Right atrium auricular region (tissue), 2 donors: Measurements from ENCODE around the gene FOXP1. TPM values are rescaled to one million over a fixed set of nuclear protein-coding genes. Genes with fewer than 3 reads are reported as not detected.

Experiments
- DNase-seq: peaks from one replicate; pipeline ENCODE4 v3.0.0-alpha.2; 2019; ENCODE audit warnings: low spot score
- H3K27ac ChIP-seq, 2 donors: fragments of 200-600 bp; sonication (generic); 1 replicate in 1 of 2; 2 replicates in 1 of 2; pipeline ENCODE4 v1.5.1; 2016 to 2019
- H3K27me3 ChIP-seq, 2 donors: fragments of 200-600 bp; sonication (generic); one replicate each; pipeline versions ENCODE4 v1.5.1 to v1.6.0; 2017 to 2019
- H3K36me3 ChIP-seq: fragments of 200-600 bp; sonication (generic); one replicate; pipeline ENCODE4 v1.5.1; 2016
- H3K4me1 ChIP-seq, 2 donors: fragments of 200-600 bp; sonication (generic); one replicate each; pipeline versions ENCODE4 v1.5.1 to v1.6.0; 2017 to 2019
- H3K4me3 ChIP-seq, 2 donors: fragments of 200-600 bp; sonication (generic); 1 replicate in 1 of 2; 2 replicates in 1 of 2; pipeline ENCODE4 v1.5.1; 2017 to 2019; ENCODE audit warnings: mild to moderate bottlenecking in 1 of 2, moderate library complexity in 1 of 2
- H3K9me3 ChIP-seq, 2 donors: fragments of 200-600 bp; sonication (generic); one replicate each; pipeline ENCODE4 v1.5.1; 2019
- total RNA-seq, 2 donors: library from RNA; depleted of rRNA; stranded (reverse); fragments of >200 nt; gene quantifications; one replicate each; pipeline ENCODE4 v1.1.0, GENCODE V29; 2016
- TF ChIP-seq, protein P1 (sequence below), 2 donors: fragments of 200-600 bp; sonication (generic); IDR thresholded peaks; one replicate each; pipeline ENCODE4 v1.5.1; 2019; ENCODE audit warnings: antibody characterized with exemption in 2 of 2

The FOXP1 gene
- total RNA-seq, 2 donors from 2014 or later, result 39.2 to 59.0 TPM

DNA sequence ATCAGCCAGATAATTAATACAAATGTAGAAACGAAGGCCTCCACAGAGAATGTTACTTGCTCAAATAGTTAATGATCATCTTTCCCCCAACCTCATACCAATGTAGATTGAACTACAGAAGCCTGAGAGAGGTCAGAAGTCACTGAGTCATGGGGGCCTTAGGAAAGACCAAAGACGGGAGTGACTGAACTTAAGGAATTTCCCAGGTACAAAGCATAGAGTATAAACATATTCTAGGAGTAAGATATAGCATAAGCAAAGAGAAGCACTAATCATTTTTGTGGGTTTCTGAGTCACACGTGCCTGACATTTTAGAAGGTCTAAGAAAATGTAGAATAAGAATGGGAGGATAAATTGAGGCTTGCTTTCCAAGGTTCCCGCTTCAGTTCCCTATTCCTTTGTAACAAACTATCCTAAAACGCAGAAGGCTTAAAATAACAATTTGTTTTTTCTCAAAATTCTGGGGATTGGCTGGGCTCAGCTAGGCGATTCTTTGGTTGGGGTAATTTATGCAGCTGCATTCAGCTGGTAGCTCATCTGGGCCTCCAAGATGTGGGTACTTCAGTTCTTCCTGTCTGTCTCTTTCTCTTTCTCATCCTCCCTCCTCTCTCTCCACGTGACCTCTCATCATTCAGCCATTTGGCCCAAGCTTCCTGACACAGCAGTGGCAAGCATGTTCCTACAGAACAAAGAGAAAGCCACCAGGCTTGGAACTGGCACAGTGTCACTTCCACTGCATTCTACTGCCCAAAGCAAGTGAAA, 422.6 kb downstream of the FOXP1 start:
- H3K27ac ChIP-seq, result no peak overlapping the region
- H3K4me3 ChIP-seq, result no peak overlapping the region
- DNase-seq, result no peak
- H3K9me3 ChIP-seq, result no peaks in the 10 kb centered on the region
- H3K27me3 ChIP-seq, result no peaks in the 10 kb centered on the region
- H3K36me3 ChIP-seq, result no peaks in the 10 kb centered on the region
- TF ChIP-seq, protein P1, sequence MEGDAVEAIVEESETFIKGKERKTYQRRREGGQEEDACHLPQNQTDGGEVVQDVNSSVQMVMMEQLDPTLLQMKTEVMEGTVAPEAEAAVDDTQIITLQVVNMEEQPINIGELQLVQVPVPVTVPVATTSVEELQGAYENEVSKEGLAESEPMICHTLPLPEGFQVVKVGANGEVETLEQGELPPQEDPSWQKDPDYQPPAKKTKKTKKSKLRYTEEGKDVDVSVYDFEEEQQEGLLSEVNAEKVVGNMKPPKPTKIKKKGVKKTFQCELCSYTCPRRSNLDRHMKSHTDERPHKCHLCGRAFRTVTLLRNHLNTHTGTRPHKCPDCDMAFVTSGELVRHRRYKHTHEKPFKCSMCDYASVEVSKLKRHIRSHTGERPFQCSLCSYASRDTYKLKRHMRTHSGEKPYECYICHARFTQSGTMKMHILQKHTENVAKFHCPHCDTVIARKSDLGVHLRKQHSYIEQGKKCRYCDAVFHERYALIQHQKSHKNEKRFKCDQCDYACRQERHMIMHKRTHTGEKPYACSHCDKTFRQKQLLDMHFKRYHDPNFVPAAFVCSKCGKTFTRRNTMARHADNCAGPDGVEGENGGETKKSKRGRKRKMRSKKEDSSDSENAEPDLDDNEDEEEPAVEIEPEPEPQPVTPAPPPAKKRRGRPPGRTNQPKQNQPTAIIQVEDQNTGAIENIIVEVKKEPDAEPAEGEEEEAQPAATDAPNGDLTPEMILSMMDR (IDR thresholded peaks at IDR 0.05), result no peak
- peaks cover 0 to 7% of the 10 kb centered on the region in 2 donors for H3K4me1 ChIP-seq

DNA sequence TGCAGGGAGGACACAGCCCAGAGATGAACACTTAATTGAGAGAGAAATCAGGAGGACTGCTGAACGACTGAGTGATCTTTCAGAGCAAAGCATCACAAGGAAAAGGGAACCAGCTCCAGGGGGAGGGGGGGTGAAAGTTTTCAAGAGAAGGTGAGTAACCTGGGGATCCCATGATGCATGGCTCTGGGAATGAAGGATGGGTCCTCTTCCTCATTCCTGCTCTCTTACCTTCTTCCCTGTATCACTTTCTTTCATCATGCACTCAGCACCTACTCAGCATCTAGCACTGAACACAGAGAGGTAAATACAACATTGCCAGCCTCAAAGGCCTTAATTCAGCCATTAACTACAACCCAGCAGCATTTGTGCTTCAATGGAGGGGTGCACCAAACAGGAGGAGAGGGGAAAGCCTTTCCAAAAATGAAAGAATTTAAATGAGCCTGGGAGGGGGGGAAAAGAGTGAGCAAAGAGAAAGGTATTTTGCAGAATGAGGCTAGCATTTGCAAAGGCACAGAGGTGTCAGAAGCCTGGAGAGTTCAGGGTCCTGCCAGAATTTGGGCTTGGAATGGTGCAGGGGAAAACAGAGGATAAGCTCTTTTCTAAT, 427.4 kb downstream of the FOXP1 start:
- Histone ChIP-seq H3K9me3 (no peaks in the 10 kb centered on the region), H3K27ac (no peak overlapping the region), H3K4me3 (no peak overlapping the region), H3K36me3 (no peaks in the 10 kb centered on the region), H3K4me1 (no peaks in the 10 kb centered on the region), H3K27me3 (no peaks in the 10 kb centered on the region)
- TF ChIP-seq, protein P1 (IDR thresholded peaks at IDR 0.05), result no peak
- no peak for DNase-seq

DNA sequence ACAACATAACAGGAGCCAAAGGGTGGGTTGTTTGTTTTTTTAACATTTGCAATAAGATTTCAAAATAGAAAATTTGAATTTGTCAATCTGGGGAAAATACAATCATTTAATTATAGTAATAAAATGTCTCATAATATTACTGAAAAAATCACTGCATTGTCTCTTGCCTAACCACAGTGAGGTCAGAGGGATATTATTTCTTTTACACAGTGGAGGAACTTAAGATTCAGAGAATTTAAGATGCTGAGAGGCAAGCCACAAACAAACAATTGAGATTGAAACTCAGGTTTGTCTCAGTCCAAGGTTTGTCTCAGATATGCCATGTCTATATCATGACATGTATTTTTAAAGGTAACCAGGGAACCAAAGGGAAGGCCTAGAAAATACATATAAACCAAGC, 428.7 kb downstream of the FOXP1 start:
- H3K36me3 ChIP-seq, result no peaks in the 10 kb centered on the region
- no peak overlapping the region for H3K27ac ChIP-seq
- H3K4me3 ChIP-seq, result no peak overlapping the region
- TF ChIP-seq, protein P1 (IDR thresholded peaks at IDR 0.05), result no peak
- no peaks in the 10 kb centered on the region for H3K9me3 ChIP-seq
- H3K27me3 ChIP-seq, result no peaks in the 10 kb centered on the region
- DNase-seq, result no peak
- no peaks in the 10 kb centered on the region for H3K4me1 ChIP-seq

DNA sequence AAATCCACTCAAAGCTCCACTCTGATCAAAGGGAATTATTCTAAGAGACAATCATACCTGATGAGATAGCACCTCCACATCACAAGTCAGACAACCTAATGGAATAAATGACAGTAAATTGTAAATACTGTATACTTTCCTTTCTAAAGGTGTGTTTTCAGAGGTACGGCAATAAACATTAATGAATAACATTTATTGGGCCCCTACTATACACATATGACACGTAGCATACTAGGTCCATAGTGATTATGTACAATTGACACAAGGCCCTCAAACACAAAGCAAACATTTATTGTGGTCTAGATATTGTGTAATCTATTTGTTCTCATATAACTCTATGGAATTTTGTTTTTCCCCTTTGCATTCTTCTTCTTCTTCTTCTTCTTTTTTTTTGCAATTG, 429.8 kb downstream of the FOXP1 start:
- Histone ChIP-seq H3K4me3 (no peak overlapping the region), H3K4me1 (no peaks in the 10 kb centered on the region), H3K27ac (no peak overlapping the region), H3K27me3 (no peaks in the 10 kb centered on the region), H3K36me3 (no peaks in the 10 kb centered on the region), H3K9me3 (no peaks in the 10 kb centered on the region)
- no peak for DNase-seq
- TF ChIP-seq, protein P1 (IDR thresholded peaks at IDR 0.05), result no peak

DNA sequence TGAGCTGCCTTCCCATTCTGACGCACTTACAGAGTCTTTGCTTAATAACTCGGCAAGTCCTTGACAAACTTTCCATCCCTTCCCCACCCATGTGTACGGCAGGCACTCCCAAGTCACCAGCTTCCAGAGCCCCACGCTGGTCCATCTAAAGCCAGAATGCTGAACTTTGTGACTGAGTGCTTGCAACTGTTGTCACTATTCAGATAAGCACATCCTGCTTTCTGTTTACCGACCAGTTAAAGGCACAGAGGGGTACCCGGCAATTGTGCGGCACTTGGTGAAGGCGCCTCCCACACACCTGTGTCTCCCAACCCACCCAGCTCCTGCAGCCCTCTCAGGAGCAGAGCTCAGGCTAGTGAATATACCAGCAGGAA, 430.6 kb downstream of the FOXP1 start:
- no peaks in the 10 kb centered on the region for H3K4me1 ChIP-seq
- no peak overlapping the region for H3K27ac ChIP-seq
- DNase-seq, result no peak
- H3K36me3 ChIP-seq, result no peaks in the 10 kb centered on the region
- no peak overlapping the region for H3K4me3 ChIP-seq
- no peaks in the 10 kb centered on the region for H3K9me3 ChIP-seq
- TF ChIP-seq, protein P1 (IDR thresholded peaks at IDR 0.05), result no peak
- no peaks in the 10 kb centered on the region for H3K27me3 ChIP-seq
